Prostate gland (tissue), 2 donors: ENCODE measurements around the gene IFI27L2. TPM values are rescaled to one million over a fixed set of nuclear protein-coding genes. Genes with fewer than 3 reads are reported as not detected.
A peak's percentile ranks its signal among the peaks of the same experiment; 100 is the strongest.

ENCODE experiments used
- DNase-seq: peaks from one replicate; pipeline ENCODE4 v3.0.0-alpha.2; 2019; ENCODE audit warnings: low spot score
- H3K27ac ChIP-seq, 2 donors: fragments of 200-600 bp; sonication (generic); 2 replicates each; pipeline ENCODE4 v1.5.1; 2017 to 2019
- H3K27me3 ChIP-seq: fragments of 200-600 bp; sonication (generic); replicated peaks from 2 replicates; pipeline ENCODE4 v1.5.1; 2019; ENCODE audit not compliant: insufficient read depth
- H3K36me3 ChIP-seq, 2 donors: fragments of 200-600 bp; sonication (generic); 1 replicate in 1 of 2; 2 replicates in 1 of 2; pipeline versions ENCODE4 v1.5.1 to v1.8.1; 2017 to 2019
- H3K4me1 ChIP-seq: fragments of 200-600 bp; sonication (generic); replicated peaks from 2 replicates; pipeline ENCODE4 v1.5.1; 2019
- H3K4me3 ChIP-seq, 2 donors: fragments of 200-600 bp; sonication (generic); 2 replicates each; pipeline ENCODE4 v1.5.1; 2017 to 2019
- H3K9me3 ChIP-seq: fragments of 200-600 bp; sonication (generic); 2 replicates; pipeline ENCODE4 v1.5.1; 2017
- CTCF ChIP-seq, 4 experiments: fragments of 200-600 bp in 2 of 4; fragments of 450-650 bp in 2 of 4; sonication (generic) in 2 of 4; IDR thresholded peaks; 1 replicate in 3 of 4; 2 replicates in 1 of 4; pipeline ENCODE4 v1.5.1; 2016 to 2019; ENCODE audit warnings: antibody characterized with exemption in 4 of 4, mild to moderate bottlenecking in 2 of 4, moderate library complexity in 2 of 4
- POLR2A ChIP-seq: fragments of 450-650 bp; IDR thresholded peaks from one replicate; pipeline ENCODE4 v1.6.1; 2016; ENCODE audit warnings: antibody characterized with exemption, mild to moderate bottlenecking
- POLR2AphosphoS5 ChIP-seq: sonication (generic); formaldehyde crosslinking; IDR thresholded peaks from one replicate; pipeline ENCODE4 v1.6.1; 2017; ENCODE audit warnings: antibody characterized with exemption
- WGBS: methylation state at CpG from one replicate; pipeline ENCODE4 v1.1.5; 2018; 5-methylcytosine and 5-hydroxymethylcytosine counted together
- intact Hi-C: fragments of 100-400 bp; cut with DNase I; formaldehyde crosslinking; loops from one replicate; pipeline ENCODE4 v1.14.2; 2022
- total RNA-seq, 2 donors: library from RNA; depleted of rRNA; stranded (reverse); fragments of >200 nt; gene quantifications; one replicate each; pipeline ENCODE4 v1.1.0, GENCODE V29; 2016

IFI27L2 gene
- total RNA-seq, 2 donors from 2014 or later = 23.3 to 118 TPM

- Histone ChIP-seq H3K4me1 (peaks cover 2% of the 10 kb centered on the region), H3K36me3 (no peaks in the 10 kb centered on the region), H3K27ac (no peak overlapping the region), H3K27me3 (no peaks in the 10 kb centered on the region), H3K4me3 (no peak overlapping the region), H3K9me3 (no peaks in the 10 kb centered on the region)
- 21% methylated on average over 26 of the region's 26 CpGs for WGBS
- no peak for DNase-seq
- TF ChIP-seq CTCF (IDR thresholded peaks at IDR 0.05) = no peak
- no peak for TF ChIP-seq POLR2AphosphoS5
- no peak for TF ChIP-seq POLR2A
- intact Hi-C loops = no loop called here
Observed at GRCh38 chr14:94164685-94165431, 35.5 kb upstream of the IFI27L2 start.

DNA sequence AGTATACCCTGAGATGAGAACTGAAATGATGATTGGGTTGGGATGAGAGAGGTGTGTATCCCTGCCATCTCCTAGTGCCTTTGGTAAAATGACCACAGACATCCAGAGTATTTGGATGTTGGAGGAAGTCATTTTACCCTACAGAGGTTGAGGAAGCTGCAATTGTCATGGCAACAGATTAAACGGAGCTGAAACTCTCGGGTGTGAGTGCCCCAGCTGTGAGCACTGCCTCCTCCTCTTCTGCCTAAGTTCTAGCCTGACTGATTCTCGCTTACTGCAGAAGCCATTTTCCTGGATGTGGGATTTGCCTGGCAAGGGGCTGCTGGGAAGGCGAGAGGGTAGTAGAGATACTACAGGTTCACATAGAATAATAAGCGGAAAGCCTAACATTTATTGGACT, 34.4 kb upstream of the IFI27L2 start:
- TF ChIP-seq POLR2A = no peak
- TF ChIP-seq CTCF (IDR thresholded peaks at IDR 0.05) = no peak
- TF ChIP-seq POLR2AphosphoS5 = no peak
- WGBS = 83% methylated on average over 5 of the region's 5 CpGs
- Histone ChIP-seq H3K4me1 (peaks cover 2% of the 10 kb centered on the region), H3K9me3 (no peaks in the 10 kb centered on the region), H3K4me3 (no peak overlapping the region), H3K36me3 (no peaks in the 10 kb centered on the region), H3K27me3 (no peaks in the 10 kb centered on the region), H3K27ac (no peak overlapping the region)
- intact Hi-C loops = no loop called here
- no peak for DNase-seq

DNA sequence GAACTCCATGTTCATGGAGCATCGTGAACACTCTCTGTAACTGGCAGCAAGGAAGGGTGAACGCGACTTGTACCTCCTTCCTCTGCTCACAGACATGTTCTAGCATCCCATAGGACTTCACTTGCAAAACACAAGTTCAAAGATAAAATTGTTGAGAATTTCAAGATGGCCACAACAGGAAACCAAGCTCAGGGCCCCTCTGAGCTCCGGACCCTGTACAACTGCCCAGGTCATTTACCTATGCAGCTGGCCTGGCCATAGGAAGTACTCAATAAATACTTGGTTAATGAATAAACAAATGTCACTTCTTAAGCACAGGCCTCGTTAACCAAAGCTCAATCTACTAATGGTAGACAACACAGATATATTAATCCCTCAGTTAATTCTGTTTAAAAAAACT, 33.1 kb upstream of the IFI27L2 start:
- H3K36me3 ChIP-seq = no peaks in the 10 kb centered on the region
- no peak for TF ChIP-seq POLR2AphosphoS5
- no peak for TF ChIP-seq CTCF (IDR thresholded peaks at IDR 0.05)
- no peak for TF ChIP-seq POLR2A

GRCh38 chr14:94161981-94162380, 32.6 kb upstream of the IFI27L2 start:
- no peak for DNase-seq

More for the DNA sequence above, 33.1 kb upstream of the IFI27L2 start:
- no peaks in the 10 kb centered on the region for H3K27me3 ChIP-seq
- no peak overlapping the region for H3K4me3 ChIP-seq
- no peaks in the 10 kb centered on the region for H3K9me3 ChIP-seq
- DNase-seq = no peak
- intact Hi-C loops = no loop called here
- H3K27ac ChIP-seq = no peak overlapping the region
- 93% methylated on average over 5 of the region's 5 CpGs for WGBS
- peaks cover 2% of the 10 kb centered on the region for H3K4me1 ChIP-seq

More at GRCh38 chr14:94161981-94162380, 32.6 kb upstream of the IFI27L2 start:
- Histone ChIP-seq H3K9me3 (no peaks in the 10 kb centered on the region), H3K36me3 (no peaks in the 10 kb centered on the region), H3K27ac (no peak overlapping the region), H3K27me3 (no peaks in the 10 kb centered on the region), H3K4me1 (peaks cover 2% of the 10 kb centered on the region), H3K4me3 (no peak overlapping the region)
- intact Hi-C loops = no loop called here
- no peak for TF ChIP-seq CTCF (IDR thresholded peaks at IDR 0.05)
- peak; percentile 47 for TF ChIP-seq POLR2AphosphoS5
- TF ChIP-seq POLR2A = no peak
- 1% methylated on average over 2 of the region's 2 CpGs for WGBS
